Chondrocyte (in vitro differentiated cells): ENCODE results near the gene CREB5. TPM values are rescaled to one million over a fixed set of nuclear protein-coding genes. Genes with fewer than 3 reads are reported as not detected.

Source experiments
- DNase-seq: peaks from one replicate; pipeline ENCODE4 v3.0.0; 2021; ENCODE audit warnings: mixed read lengths, low spot score
- H3K27ac Mint-ChIP-seq: one replicate; pipeline ENCODE4 v1.8.0; 2021; ENCODE audit warnings: mild to moderate bottlenecking, moderate library complexity, mixed read lengths; ENCODE audit not compliant: unreplicated experiment
- H3K27me3 Mint-ChIP-seq: 2 replicates; pipeline ENCODE4 v1.8.0; 2021; ENCODE audit warnings: low read depth, mixed read lengths
- H3K36me3 Mint-ChIP-seq: 2 replicates; pipeline ENCODE4 v1.8.0; 2021; ENCODE audit warnings: low read depth, mixed read lengths
- H3K4me1 Mint-ChIP-seq: 2 replicates; pipeline ENCODE4 v1.8.0; 2021; ENCODE audit warnings: low read depth, mild to moderate bottlenecking, mixed read lengths
- H3K4me3 Mint-ChIP-seq: one replicate; pipeline ENCODE4 v1.8.0; 2021; ENCODE audit warnings: mild to moderate bottlenecking, moderate library complexity, mixed read lengths; ENCODE audit not compliant: unreplicated experiment
- H3K9me3 Mint-ChIP-seq: 2 replicates; pipeline ENCODE4 v1.8.0; 2021; ENCODE audit warnings: low read depth, mixed read lengths
- CTCF ChIP-seq: fragments of 200-600 bp; sonication (generic); IDR thresholded peaks from 2 replicates; pipeline ENCODE4 v1.5.0; 2021; ENCODE audit warnings: antibody characterized with exemption, mild to moderate bottlenecking, moderate library complexity
- total RNA-seq: library from RNA; stranded (reverse); gene quantifications from 3 replicates; pipeline ENCODE4 v1.2.1, GENCODE V29; 2021

Gene CREB5
- total RNA-seq, 1 donor from 2014 or later, result 8.2 TPM

GRCh38 chr7:28409716-28410627 is 2.3 kb upstream of the CREB5 start:
- peak; percentile 91 for DNase-seq
- H3K27ac Mint-ChIP-seq, result peak overlapping the region; percentile 99
- H3K9me3 Mint-ChIP-seq, result no peaks in the 10 kb centered on the region
- peak overlapping the region; percentile 98 for H3K4me3 Mint-ChIP-seq
- no peaks in the 10 kb centered on the region for H3K36me3 Mint-ChIP-seq
- H3K4me1 Mint-ChIP-seq, result peaks cover 46% of the 10 kb centered on the region
- TF ChIP-seq CTCF, result peak; percentile 15
- H3K27me3 Mint-ChIP-seq, result peaks cover 2% of the 10 kb centered on the region

GRCh38 chr7:28410628-28411531 is 1.4 kb upstream of the CREB5 start:
- TF ChIP-seq CTCF, result peak; percentile 28
- H3K27ac Mint-ChIP-seq, result peak overlapping the region; percentile 78

GRCh38 chr7:28413011-28413410 is 693 bp downstream of the CREB5 start:
- Mint-ChIP-seq H3K27ac (no peak overlapping the region), H3K9me3 (no peaks in the 10 kb centered on the region), H3K27me3 (peaks cover 2% of the 10 kb centered on the region), H3K4me3 (no peak overlapping the region), H3K36me3 (no peaks in the 10 kb centered on the region), H3K4me1 (peaks cover 29% of the 10 kb centered on the region)
- DNase-seq, result no peak
- TF ChIP-seq CTCF, result no peak

More at GRCh38 chr7:28410628-28411531, 1.4 kb upstream of the CREB5 start:
- H3K27me3 Mint-ChIP-seq, result peaks cover 2% of the 10 kb centered on the region
- DNase-seq, result no peak
- H3K36me3 Mint-ChIP-seq, result no peaks in the 10 kb centered on the region
- H3K9me3 Mint-ChIP-seq, result no peaks in the 10 kb centered on the region
- peaks cover 40% of the 10 kb centered on the region for H3K4me1 Mint-ChIP-seq
- H3K4me3 Mint-ChIP-seq, result peak overlapping the region; percentile 98

- Mint-ChIP-seq H3K4me1 (peaks cover 20% of the 10 kb centered on the region), H3K9me3 (no peaks in the 10 kb centered on the region), H3K36me3 (no peaks in the 10 kb centered on the region), H3K27ac (no peak overlapping the region), H3K4me3 (no peak overlapping the region), H3K27me3 (peaks cover 2% of the 10 kb centered on the region)
- no peak for TF ChIP-seq CTCF
- no peak for DNase-seq
These were observed 2.1 kb downstream of the CREB5 start for GRCh38 chr7:28414453-28414852.

GRCh38 chr7:28417321-28417940 is 5.1 kb downstream of the CREB5 start:
- Mint-ChIP-seq H3K9me3 (no peaks in the 10 kb centered on the region), H3K27me3 (no peaks in the 10 kb centered on the region), H3K4me1 (no peaks in the 10 kb centered on the region), H3K36me3 (no peaks in the 10 kb centered on the region), H3K4me3 (no peak overlapping the region), H3K27ac (no peak overlapping the region)
- no peak for DNase-seq
- no peak for TF ChIP-seq CTCF
